Psoas muscle (tissue), 8 donors: ENCODE data around the gene QSOX2. TPM values are rescaled to one million over a fixed set of nuclear protein-coding genes. Genes with fewer than 3 reads are reported as not detected.

Source experiments
- ATAC-seq, 4 donors: fragments of 200-7000 bp; cut with Tn5 transposase; one replicate each; pipeline ENCODE4 v1.9.1; 2020; ENCODE audit warnings: moderate library complexity in 3 of 4, mild to moderate bottlenecking in 2 of 4
- DNase-seq, 2 donors: peaks; one replicate each; pipeline ENCODE4 v3.0.0-alpha.2; 2020
- H3K27ac ChIP-seq: fragments of 200-600 bp; one replicate; pipeline ENCODE4 v1.8.0; 2022
- H3K27me3 ChIP-seq, 3 donors: fragments of 200-600 bp in 1 of 3; one replicate each; pipeline versions ENCODE4 v1.6.1 to v1.8.0; 2013 to 2022; ENCODE audit warnings: low read length in 2 of 3, mild to moderate bottlenecking in 2 of 3, moderate library complexity in 1 of 3; ENCODE audit not compliant: insufficient read depth in 3 of 3
- H3K36me3 ChIP-seq, 2 donors: fragments of 200-600 bp in 1 of 2; one replicate each; pipeline versions ENCODE4 v1.6.1 to v1.8.0; 2013 to 2022; ENCODE audit warnings: low read depth in 1 of 2, mild to moderate bottlenecking in 1 of 2, moderate library complexity in 1 of 2; ENCODE audit not compliant: insufficient read depth in 1 of 2
- H3K4me1 ChIP-seq: fragments of 200-600 bp; one replicate; pipeline ENCODE4 v1.8.0; 2022
- H3K4me3 ChIP-seq: fragments of 200-600 bp; one replicate; pipeline ENCODE4 v1.8.0; 2022; ENCODE audit warnings: mild to moderate bottlenecking
- H3K9me3 ChIP-seq: fragments of 200-600 bp; one replicate; pipeline ENCODE4 v1.8.0; 2022
- WGBS, 3 donors: extraction: QIAGEN DNeasy Blood & Tissue Kit; methylation state at CpG; one replicate each; pipeline versions ENCODE4 v1.1.6 to v1.1.7; 2013; 5-methylcytosine and 5-hydroxymethylcytosine counted together
- intact Hi-C, 2 donors: fragments of 100-400 bp; cut with DNase I; formaldehyde crosslinking; loops; one replicate each; pipeline versions ENCODE4 v1.11.0 to v1.14.2; 2022
- polyA plus RNA-seq, 3 donors: library from polyadenylated mRNA; stranded (reverse); fragments of 200-250 nt; gene quantifications; one replicate each; pipeline ENCODE4 v1.2.3, GENCODE V29; 2013
- total RNA-seq, 4 donors: library from RNA; stranded (reverse); fragmentation: NEBNext Ultra II Directional in 2 of 4; extraction: Animal tissue kit (Norgen Biotek cat#: 25700) in 2 of 4; gene quantifications; one replicate each; pipeline versions ENCODE4 v1.2.1 to v1.2.4, GENCODE V29; 2021 to 2023
- TF ChIP-seq, protein P1 (sequence below): fragments of 200-600 bp; IDR thresholded peaks from one replicate; pipeline ENCODE4 v1.8.0; 2022; ENCODE audit warnings: antibody characterized with exemption
- donor health status: healthy with polysubstance abuse.
- donor health status: DM: no; HTN: no; CAD: no; lungs with moderate emphysema.
- donor health status: Bipolar disorder and iron deficiency.
- donor health status: healthy.
- donor health status: DM: yes; HTN: yes; CAD: no.
- donor health status: DM: no; HTN: no; CAD: no.
- donor health status: DM: no; HTN: no; CAD: no.
- donor health status: DM: yes; HTN: yes; CAD: no.

QSOX2 gene
- total and polyA plus RNA-seq, 7 donors, result 3.6 to 7.5 (median 5.6) TPM

DNA sequence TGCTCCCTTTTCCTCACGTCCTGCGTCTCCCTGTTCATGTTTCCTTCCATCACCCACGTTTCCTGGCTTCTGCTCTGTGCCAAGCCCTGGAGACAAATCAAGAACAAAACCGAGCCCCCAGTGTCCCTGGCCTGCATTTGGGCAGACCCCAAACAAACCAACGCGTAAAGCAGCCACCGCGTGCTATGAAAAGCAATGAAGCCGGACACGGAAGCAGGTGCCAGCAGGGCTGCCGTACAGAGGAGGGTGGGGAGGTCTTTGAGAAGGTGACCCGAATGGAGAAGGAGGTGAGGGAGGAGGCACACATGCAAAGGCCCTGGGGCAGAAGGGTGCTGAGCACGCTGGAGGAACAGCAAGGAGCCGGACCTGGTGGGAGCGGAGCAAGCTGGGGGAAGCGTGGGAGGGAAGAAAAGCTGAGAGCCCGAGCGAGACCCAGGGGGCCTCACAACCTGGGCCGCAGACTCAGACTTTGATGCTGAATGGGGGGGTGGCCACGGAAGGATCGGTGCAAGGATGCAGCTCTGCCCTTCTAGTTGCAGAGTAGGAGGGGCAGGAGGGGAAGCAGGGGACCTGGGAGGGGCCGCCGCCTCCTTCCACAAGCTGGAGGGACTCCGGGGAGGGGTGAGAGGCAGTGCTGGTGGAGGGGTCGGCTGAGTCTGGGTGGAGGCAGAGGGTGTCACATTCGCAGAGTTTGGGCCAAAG is 1.4 kb upstream of the QSOX2 start:
- intact Hi-C loops, result no loop called here
- TF ChIP-seq, protein P1, sequence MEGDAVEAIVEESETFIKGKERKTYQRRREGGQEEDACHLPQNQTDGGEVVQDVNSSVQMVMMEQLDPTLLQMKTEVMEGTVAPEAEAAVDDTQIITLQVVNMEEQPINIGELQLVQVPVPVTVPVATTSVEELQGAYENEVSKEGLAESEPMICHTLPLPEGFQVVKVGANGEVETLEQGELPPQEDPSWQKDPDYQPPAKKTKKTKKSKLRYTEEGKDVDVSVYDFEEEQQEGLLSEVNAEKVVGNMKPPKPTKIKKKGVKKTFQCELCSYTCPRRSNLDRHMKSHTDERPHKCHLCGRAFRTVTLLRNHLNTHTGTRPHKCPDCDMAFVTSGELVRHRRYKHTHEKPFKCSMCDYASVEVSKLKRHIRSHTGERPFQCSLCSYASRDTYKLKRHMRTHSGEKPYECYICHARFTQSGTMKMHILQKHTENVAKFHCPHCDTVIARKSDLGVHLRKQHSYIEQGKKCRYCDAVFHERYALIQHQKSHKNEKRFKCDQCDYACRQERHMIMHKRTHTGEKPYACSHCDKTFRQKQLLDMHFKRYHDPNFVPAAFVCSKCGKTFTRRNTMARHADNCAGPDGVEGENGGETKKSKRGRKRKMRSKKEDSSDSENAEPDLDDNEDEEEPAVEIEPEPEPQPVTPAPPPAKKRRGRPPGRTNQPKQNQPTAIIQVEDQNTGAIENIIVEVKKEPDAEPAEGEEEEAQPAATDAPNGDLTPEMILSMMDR, result no peak
- H3K27me3 ChIP-seq, result no peaks in the 10 kb centered on the region
- H3K4me1 ChIP-seq, result peaks cover 11% of the 10 kb centered on the region
- 68 to 78% (median 72%) methylated on average over 26 of the region's 26 CpGs for WGBS, 3 donors
- no peak overlapping the region for H3K27ac ChIP-seq
- no peaks in the 10 kb centered on the region for H3K36me3 ChIP-seq
- no peak overlapping the region for H3K4me3 ChIP-seq
- no peaks in the 10 kb centered on the region for H3K9me3 ChIP-seq
- ATAC-seq (no peak), DNase-seq (no peak)

DNA sequence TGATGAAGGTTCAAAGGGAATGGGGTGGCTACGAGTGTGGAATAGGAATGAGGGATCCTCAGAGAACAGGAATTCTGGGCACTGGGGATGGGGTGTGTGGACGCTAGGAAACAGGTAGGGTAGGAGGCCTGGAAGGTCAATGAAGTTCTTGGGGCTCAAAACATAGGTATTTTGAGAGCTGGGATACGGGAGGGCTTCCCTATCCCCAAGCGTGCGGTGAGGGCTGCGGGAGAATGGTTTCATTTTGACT is 718 bp downstream of the QSOX2 start:
- no peak overlapping the region for H3K27ac ChIP-seq
- H3K36me3 ChIP-seq, result no peaks in the 10 kb centered on the region
- TF ChIP-seq, protein P1, result no peak
- H3K4me1 ChIP-seq, result peaks cover 18% of the 10 kb centered on the region
- ATAC-seq (no peak), DNase-seq (no peak)
- 0 to 3% (median 2%) methylated on average over 6 of the region's 6 CpGs for WGBS, 3 donors
- no peaks in the 10 kb centered on the region for H3K9me3 ChIP-seq
- peak overlapping the region; percentile 88 for H3K4me3 ChIP-seq
- intact Hi-C loops, result no loop called here
- no peaks in the 10 kb centered on the region for H3K27me3 ChIP-seq

DNA sequence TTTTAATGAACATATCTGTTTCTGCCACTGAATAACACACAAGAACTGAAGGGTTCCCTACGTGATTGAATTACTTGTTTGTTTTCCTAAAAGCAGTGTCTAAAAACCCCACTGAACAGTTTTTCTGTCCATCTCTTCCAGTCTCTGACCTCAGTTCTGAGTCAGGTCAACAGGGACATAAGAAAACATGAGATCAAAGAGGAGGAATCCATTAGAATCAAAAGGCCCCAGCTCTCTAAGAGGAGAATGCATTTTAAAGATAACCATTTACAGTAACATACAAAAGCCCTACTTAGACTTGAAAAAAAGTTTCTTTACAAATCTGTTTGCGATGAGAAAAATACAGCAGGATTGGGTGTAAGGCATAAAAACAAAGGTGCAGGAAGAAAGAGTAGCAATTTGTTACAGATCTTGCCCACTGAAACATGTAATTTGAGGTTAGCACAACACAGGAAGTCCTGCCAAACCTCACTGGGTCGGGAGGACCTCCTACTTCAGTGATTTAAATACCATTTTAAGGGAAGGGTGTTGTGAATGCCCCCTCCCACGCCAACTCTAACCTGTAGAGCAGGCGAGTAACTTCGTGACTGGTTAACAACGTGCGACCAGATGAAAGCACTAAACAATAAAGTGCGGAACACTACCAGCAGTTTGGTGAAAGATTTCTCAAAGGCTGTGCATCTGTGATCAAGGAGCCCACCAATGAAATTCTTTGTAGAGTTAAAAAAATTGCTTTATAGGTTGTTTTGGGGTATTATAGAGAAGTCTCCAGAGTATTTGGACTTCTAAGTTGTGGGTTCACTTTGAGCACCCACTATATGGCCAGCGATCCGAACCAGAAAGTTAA is 1.3 kb downstream of the QSOX2 start:
- TF ChIP-seq, protein P1, result no peak
- Histone ChIP-seq H3K36me3 (no peaks in the 10 kb centered on the region), H3K4me3 (peak overlapping the region; percentile 88), H3K27ac (no peak overlapping the region), H3K4me1 (peaks cover 23% of the 10 kb centered on the region), H3K27me3 (no peaks in the 10 kb centered on the region), H3K9me3 (no peaks in the 10 kb centered on the region)
- no peak for ATAC-seq
- no peak for DNase-seq
- intact Hi-C loops, result no loop called here
- 38 to 44% (median 43%) methylated on average over 11 of the region's 11 CpGs for WGBS, 3 donors

DNA sequence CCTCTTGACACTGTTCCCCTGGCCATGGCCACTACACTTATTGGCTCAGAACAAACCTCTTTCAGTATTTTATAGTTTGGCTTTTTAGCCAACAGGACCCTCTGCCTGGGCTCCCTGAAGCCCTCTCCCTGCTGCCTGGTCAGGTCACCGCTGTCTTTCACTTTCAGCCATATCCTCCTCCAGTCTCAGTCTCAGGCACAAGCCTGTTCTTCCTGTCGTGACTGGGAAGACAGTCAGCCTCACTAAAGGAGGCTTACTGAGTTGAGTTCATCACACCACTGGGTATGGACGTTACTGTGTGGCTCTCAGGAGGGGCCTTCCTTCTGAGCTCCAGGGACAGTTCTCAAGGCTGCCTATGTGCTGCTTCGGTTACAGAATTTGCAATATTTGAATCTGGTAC is 2.0 kb downstream of the QSOX2 start:
- H3K9me3 ChIP-seq, result no peaks in the 10 kb centered on the region
- H3K4me3 ChIP-seq, result no peak overlapping the region
- TF ChIP-seq, protein P1, result no peak
- no peaks in the 10 kb centered on the region for H3K36me3 ChIP-seq
- intact Hi-C loops, result no loop called here
- H3K4me1 ChIP-seq, result peaks cover 23% of the 10 kb centered on the region
- 76 to 78% (median 77%) methylated on average over 4 of the region's 4 CpGs for WGBS, 3 donors
- DNase-seq, result no peak
- no peak for ATAC-seq
- H3K27ac ChIP-seq, result no peak overlapping the region
- no peaks in the 10 kb centered on the region for H3K27me3 ChIP-seq
